HG03342 (cell line): ENCODE results near the gene SLC9A3.
A peak's percentile ranks its signal among the peaks of the same experiment; 100 is the strongest.

Source experiments
- ATAC-seq: cut with Tn5 transposase; IDR thresholded peaks from one replicate; pipeline ENCODE4 v1.9.1; 2021; ENCODE audit warnings: mild to moderate bottlenecking, moderate library complexity; ENCODE audit not compliant: unreplicated experiment

Gene SLC9A3

DNA sequence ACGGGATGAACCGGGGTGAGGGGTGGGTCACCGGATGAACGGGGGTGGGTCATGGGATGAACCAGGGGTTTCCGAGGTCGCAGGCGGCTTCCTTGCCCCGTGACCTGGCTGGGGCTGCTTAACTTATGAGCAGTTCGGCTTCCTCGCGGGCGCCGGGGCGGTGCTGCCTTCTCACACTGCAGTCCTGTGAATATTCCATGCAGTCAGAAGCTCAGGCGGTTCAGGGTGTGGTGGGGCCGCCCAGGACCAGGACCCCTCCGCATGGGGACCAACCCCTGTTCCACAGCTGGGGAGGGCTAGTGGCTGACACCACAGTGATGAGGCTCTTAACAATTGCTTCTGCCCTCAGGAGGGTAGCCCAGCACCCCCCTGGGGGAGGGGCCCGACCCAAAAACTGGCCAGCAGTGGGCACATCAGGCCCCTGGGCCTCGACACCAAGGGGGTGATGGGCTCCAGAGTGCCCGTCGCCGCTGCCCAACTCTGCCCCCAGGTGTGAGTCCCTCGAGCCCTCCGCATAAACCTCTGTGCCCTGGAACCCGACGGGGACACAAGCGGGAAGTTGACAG, 30.9 kb upstream of the SLC9A3 start:
- ATAC-seq, result no peak

DNA sequence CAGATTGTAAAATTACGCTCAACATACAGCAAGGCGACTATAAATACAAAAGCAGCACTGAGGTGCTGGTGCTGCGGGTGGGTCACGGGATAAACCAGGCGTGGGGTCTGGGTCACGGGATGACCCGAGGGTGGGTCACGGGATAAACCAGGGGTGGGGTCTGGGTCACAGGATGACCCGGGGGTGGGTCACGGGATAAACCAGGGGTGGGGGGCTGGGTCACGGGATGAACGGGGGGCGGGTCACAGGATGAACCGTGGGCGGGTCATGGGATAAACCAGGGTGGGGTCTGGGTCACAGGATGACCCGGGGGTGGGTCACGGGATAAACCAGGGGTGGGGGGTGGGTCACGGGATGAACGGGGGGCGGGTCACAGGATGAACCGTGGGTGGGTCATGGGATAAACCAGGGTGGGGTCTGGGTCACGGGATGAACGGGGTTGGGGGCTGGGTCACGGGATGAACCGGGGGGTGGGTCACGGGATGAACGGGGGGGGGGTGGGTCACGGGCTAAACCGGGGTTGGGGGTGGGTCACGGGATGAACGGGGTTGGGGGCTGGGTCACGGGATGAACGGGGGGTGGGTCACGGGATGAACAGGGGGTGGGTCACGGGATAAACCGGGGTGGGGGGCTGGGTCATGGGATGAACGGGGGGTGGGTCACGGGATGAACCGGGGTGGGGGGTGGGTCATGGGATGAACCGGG, 30.2 kb upstream of the SLC9A3 start:
- no peak for ATAC-seq

DNA sequence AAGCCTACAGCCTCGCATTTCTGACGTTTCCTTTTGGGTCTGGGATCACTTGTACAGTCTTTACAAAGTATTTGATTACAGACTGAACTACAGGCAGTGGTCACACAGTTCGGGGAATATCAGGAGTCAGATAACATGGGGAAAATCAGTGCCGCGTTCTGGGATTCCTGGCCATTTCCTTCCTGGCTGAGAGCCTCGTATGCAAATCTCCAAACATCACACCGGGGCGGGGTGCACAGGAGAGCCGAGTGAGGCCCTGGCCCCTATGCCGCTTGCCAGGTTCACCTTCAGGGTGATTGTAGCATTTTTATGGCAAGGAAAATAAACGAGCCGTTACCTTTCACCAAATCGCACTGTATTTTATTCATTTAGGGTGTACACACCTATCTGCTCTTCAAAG, 29.6 kb upstream of the SLC9A3 start:
- no peak for ATAC-seq

- ATAC-seq, result no peak
Observed at GRCh38 chr5:551406-551805, 27.2 kb upstream of the SLC9A3 start.

DNA sequence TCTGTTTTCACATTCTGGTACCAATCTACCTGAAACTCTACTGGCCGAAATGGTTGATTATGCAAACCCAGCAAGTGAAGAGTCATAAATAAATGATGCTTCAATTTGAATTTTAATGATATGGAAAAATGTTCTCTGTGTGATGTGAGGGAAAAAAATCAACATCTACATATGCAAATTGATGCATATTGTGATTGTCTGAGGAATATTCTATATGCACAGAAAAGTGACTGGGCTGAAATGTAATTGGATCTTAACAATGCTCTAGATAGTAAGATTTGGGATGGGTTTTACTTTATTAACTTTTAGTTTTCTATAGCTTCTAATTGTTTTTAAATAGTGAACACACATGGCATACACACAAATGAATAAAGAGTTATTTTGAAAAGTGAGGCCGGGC, 25.0 kb upstream of the SLC9A3 start:
- ATAC-seq, result no peak

DNA sequence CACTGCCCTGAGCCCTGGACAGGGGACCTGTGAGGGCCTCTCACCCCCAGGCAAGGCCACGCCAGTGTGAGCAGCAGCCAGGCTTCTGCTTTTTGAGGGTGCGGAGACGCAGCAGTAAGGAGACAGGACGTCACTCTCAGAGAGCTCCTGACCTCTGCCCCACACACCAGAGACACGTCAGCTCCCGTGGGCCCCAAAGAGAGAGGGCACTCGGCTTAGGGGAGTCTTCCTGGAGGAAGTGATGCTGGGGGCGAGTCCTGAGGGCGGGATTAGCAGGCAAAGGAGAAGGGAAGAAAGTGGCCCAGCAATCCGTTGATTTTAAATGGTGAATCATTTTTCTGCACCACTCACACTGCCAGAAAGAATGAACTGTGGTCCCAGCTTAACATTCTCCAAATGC, 24.0 kb upstream of the SLC9A3 start:
- ATAC-seq, result no peak

DNA sequence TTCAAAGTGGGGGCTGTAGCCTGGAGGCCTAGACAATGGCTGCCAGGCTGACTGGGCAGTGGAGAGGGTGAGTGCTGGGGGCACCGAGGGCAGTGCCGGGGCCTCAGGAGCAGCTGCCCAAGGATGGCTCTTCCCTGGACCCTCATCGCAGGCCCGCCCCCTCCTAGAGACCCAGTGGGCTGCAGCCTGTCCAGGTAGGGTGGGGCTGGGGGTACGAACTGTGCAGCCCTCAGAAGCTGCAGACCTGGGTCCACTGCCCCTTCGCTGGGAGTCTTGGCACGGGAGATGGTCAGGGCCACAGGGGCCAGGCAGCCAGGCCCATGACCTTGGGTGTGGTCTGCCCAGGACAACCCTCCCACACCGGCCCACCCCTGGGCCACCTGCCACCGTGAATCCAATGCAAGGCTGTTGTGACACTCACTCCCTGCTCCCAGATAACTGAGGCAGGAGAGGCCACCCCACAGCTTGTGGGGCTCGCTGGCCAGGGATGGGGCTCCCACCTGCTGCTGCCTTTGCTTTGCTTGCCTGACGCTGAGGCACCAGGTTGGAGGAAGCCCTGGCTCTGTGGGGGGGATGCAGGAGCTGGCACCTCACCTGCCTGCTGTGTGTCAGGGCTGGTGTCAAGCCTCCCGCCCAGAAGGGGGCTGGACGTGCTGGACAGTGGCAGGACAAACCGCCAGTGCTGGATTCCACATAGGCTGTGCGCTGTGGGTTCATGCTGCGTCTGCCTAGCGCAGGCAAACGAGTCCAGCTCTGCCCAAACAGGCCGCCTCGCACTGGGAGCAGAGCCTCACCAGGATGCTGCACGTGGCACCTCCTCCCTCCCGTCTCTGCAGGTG, 23.1 kb upstream of the SLC9A3 start:
- no peak for ATAC-seq

DNA sequence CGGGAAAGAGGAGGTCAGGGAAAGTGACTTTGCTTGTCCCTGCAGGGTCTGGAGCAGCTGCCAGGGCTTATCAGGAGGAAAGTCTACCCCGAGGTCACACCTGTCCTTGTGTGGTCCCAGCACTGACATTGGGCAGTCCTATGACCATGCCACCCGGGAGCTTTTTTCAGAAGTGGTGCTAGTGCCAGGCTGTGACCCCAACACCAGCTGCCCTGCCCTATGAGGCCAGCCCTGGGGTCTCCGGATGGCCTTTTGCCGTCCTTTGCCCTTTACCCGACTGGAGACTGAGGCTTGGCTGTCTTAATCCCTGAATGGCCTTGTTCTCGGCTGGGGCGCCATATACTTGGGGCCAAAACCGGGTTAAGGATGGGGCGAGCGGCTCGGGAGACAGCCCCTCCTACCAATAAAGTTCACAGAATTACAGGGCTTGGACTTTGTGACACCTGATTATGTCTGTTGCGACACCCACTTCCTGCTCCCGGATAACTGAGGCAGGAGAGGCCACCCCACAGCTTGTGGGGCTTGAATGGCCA, 22.2 kb upstream of the SLC9A3 start:
- no peak for ATAC-seq

DNA sequence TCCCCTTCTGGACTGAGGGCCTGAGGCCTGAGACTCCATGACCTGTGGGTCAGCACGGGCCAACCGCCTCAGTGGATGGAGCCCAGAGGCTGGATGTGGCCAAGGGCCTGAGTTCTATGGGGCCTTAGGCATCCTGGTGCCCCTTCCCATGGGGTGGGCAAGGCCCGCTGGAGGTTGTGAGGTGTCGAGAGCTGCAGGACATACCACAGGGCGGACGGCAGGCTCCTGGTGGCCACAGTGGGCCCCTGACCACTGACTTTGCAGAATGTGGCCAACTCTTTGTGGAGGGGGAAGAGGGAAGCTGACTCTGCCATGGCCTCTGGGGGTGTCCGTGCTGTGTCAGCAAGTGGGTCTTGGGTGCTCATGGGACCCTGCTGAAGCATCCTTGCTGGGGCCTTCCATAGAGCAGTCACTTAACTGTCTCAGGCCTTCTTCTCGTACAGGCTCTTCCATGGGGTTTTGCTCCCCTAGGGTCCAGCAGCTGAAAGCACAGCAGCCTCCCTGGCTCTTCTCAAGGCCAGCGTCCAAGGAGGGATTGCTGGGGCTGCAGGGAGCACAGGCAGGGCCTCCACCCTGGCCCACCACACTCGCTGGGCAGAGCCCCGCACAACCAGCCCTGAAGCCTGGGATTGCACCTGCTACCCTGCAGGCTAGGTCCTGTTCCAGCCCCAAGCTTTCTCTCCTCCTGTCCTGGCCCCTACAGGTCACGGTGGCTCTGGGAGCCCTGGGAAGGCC, 21.6 kb upstream of the SLC9A3 start:
- no peak for ATAC-seq

GRCh38 chr5:544675-545355, 20.6 kb upstream of the SLC9A3 start:
- no peak for ATAC-seq

DNA sequence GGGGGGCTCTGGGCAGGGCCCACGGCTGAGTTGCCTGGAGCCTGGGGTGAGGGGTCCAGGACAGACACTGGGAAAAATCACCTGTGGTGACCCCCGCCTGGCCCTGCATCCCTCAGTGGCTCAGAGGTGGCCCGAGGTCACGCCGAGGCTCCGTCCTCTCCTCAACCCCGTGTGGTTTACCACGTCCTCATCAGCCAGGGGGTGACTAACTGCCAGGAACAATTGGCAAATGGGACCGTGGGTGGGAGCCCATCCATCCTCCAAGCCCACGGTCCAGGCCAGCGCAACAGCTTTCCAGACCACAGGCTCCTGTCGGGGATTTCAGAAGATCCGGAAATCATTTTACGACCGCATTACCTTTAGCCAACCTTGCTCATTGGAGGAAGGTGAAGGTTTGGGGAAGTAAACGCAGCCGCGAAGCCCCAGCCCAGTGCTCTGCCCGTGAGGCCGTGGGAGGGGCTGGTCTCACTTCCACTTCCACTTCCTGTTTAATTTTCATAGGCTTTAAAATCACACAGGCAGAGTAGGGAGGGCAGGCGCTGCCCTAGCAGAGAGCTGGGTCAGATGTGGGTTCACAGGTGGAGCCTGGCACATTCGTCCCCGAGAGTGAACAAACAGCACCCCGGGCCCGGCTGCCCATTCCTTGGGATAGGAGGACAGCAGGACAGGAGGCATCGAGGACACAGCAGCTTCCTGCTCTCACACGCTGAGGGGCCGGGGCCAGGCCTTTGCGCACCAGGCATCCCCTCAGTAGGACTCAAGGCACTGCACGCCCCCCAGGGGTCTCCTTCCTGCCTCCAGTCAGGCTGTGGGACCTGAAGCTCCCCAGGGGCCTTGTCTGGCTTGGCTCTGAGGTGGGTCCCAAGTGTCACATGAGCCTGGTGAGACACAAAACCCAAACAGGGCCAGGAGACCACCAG, 19.8 kb upstream of the SLC9A3 start:
- peak; percentile 93 for ATAC-seq

DNA sequence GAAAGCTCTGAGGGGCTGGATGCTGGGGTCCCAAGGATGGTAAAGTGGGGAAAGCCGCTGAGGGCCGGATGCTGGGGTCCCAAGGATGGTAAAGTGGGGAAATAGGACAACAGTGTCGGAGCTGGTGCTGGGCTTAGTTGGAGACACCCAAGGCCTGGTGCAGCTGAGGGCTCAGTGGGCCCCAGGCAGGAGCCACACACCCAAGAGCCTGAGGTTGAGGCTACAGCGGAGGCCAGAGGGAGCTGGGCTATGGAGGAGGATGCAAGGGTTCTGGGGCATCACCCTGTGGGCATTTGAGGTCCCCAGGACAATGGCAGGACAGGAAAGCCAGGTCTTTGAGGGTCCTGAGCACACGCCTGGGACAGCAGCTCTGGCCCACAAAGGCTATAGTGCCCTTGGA, 19.1 kb upstream of the SLC9A3 start:
- no peak for ATAC-seq

GRCh38 chr5:542319-543311, 18.4 kb upstream of the SLC9A3 start:
- ATAC-seq, result no peak

- ATAC-seq, result no peak
Observed at GRCh38 chr5:541539-542318, 17.5 kb upstream of the SLC9A3 start.

DNA sequence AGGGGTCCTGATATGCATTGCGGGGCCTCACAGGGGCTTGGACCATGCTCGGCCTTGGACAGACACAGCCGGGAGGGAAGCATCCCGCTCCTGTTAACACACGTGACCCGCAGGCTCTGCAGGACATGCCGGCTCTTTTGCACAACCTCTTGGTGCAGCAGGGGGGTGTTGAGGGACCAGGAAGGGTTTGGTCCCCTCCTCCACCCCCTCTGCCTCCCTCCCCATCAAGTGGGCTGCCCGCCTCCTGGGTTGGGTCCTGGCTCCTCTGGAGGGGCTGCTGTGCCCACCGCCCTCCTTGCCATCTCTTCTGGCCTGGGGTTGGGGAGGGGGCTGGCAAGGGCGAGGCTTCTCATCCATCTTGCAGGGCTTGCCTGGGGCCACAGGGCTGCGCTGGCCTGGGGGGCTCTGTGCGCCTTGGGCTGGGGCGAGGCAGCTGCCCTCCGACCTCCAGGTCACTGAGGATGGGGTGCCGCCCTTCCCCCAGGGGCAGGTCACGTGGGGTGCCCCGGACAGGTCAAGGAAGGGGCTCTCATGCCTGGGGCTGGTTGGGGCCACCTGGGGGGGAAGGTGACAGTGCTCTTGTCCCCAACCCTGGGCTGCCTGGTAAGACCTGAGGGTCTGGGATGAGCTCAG, 16.8 kb upstream of the SLC9A3 start:
- no peak for ATAC-seq

DNA sequence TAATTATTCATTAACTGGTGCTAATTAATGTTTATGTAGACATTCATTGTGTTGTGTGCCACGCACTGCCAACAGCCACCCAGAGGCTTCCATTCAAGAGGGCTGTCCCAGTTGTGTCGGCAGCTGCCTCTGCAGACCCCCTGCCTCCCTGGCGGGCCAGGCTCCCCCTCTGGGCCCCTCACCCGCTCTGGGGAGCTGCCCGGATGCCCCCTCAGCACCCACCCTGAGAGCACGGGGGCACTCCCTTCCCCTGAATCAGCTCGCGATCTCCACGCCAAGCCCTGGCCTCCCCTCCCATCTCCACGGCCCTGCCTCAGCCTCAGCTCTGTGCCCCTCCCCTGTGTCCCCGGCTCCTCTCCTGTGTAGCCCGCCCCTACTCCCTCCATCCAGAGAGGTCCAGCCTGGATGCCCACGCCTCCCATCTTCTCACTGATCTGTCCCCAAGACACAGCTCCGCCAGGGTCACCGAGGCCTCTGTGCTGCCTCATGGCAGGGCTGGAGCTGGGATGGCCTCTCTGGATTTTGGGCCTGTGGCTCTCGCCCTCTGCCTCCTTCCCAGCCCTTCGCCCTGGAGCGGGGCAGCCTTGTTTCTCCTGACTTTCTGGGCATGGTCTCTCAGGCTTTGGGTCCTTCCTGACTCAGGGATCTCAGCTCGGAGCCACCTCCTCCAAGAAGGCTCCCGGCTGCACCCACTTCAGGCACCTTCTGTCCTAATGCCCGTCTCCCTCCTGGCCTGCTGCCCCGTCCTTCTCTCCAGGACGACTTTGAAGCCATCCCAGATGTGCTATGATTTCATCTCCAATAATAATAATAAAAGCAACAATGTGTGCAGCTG, 16.0 kb upstream of the SLC9A3 start:
- no peak for ATAC-seq
